ENCODE data around the gene DAPL1.
A peak's percentile ranks its signal among the peaks of the same experiment; 100 is the strongest.
"Not testable (repeated sequence)": the region's sequence is repeated elsewhere in the genome, so short reads cannot be mapped to it uniquely, and the experiment has no call there.

DAPL1 gene

GRCh38 chr2:158823486-158824237 is 28.5 kb downstream of the DAPL1 start:
- peak in 1 of 3 experiments; percentile 7 for DNase-seq

- DNase-seq = no peak
Observed at GRCh38 chr2:158825021-158825420, 29.9 kb downstream of the DAPL1 start.

GRCh38 chr2:158826965-158827364 is 31.8 kb downstream of the DAPL1 start:
- DNase-seq = no peak

DNA sequence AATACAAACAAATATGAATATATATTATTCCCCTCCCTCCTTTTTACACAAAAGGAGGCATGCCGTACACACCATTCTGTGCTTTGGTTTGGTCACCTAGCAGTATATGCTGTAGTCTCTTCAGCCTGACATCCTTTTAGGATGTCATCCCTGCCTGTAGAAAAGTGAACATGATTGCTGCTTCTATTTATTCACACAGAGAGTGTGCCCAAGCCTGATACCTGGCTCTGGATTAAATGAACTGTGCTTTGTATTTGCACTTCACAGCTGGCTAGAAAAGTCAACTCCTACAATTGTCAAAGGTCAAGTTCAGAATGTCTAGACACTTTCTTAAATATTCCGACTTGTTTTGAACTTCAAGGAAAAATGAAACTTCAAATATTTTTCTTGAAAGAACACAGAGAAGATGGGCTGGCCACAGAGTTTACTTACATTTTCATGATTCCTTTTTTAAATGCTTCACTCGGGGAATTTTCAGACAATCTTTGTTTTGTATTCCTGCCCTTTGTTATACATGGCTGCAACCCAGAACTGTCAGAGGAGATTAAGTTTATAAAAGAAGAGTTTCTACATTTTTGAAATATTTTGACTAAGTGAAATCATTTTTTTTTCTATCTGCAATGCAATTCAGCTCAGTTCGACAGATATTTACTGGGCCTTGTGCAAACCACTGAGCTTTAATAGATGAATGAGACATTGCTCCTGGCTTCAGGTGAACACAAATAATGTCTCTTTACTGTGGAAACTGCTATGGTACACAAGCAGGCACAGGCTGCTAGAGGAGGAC is 33.5 kb downstream of the DAPL1 start:
- no peak for DNase-seq

GRCh38 chr2:158829167-158829566 is 34.0 kb downstream of the DAPL1 start:
- DNase-seq = no peak

- DNase-seq = no peak
Observed at GRCh38 chr2:158830201-158830600, 35.1 kb downstream of the DAPL1 start.

GRCh38 chr2:158835431-158835830 is 40.3 kb downstream of the DAPL1 start:
- DNase-seq = no peak

DNA sequence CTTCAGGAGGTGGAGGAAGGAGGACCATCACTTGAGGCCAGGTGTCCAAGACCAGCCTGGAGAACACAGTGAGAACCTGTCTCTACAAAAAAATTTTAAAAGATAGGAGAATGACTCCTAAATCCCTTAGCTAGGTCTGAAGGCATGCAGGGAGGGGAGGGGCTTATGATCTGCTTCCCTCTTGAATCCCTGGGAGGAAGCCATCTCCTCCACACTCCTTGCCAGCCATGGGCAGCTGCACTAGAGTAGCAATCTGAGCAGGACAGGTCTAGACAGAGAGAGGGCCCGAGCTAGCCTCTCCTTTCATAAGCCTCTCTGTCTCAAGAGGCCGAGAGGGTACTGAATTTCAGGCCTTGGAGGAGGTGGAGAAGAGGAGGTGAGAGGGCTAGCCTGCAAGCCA is 42.5 kb downstream of the DAPL1 start:
- DNase-seq = no peak

DNA sequence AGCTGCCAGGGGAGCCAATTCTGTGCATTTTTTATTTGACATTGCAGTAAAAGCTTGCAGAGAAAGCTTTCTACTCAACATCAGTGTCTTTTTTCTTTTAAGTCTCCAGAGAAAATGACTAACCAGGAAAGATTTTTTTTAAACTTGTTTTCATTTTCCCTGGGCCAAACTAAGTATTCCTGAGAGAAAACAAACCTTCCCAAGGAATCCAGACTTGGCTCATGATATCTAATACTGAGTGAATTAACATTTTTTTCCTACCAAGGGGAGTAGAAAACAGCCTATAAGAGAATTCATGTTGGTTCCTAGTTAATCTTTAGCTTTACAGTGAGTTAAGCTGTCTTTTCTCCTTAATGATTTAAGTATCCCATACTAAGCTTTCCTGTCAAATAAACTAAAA is 46.7 kb downstream of the DAPL1 start:
- DNase-seq = no peak

GRCh38 chr2:158845444-158845843 is 50.3 kb downstream of the DAPL1 start:
- DNase-seq = no peak

- peak in 2 of 3 experiments; percentile 3 to 32 for DNase-seq
Observed at GRCh38 chr2:158845859-158846258, 50.7 kb downstream of the DAPL1 start.

GRCh38 chr2:158847526-158847925 is 52.4 kb downstream of the DAPL1 start:
- DNase-seq = not testable (repeated sequence)

DNA sequence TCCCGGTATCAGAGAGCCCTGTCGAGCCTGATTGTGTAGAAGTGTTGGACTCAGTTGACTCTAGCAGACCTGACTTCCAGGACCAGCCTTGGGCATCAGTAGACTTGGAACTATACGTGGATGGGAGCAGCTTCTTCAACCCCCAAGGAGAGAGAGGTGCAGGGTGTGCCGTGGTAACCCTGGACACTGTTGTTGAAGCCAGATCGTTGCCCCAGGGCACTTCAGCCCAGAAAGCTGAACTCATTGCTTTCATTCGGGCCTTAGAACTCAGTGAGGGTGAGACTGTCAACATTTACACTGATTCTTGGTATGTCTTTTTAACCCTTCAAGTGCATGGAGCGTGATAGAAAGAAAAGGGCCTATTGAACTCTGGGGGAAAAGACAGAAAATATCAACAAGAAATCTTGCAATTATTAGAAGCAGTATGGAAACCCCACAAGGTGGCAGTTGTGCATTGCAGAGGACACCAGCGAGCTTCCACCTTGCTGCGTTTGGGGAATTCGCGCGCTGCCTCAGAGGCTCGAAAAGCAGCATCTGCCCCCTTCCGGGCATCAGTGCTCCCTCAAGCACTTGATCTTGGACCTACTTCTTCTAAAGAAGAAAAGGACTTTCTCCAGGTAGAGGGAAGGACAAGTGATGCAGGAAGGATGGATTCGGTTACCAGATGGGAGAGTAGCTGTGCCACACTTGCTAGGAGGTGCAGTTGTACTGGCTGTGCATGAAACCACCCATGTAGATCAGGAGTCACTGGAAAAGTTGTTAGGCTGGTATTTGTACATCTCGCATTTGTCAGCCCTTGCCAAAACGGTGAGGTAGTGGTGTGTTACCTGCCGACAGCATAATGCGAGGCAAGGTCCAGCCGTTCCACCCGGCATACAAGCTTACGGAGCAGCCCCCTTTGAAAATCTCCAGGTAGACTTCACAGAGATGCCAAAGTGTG is 53.2 kb downstream of the DAPL1 start:
- not testable (repeated sequence) for DNase-seq

GRCh38 chr2:158860179-158860578 is 65.1 kb downstream of the DAPL1 start:
- DNase-seq = not testable (repeated sequence)

- not testable (repeated sequence) for DNase-seq
Observed at GRCh38 chr2:158861626-158862025, 66.5 kb downstream of the DAPL1 start.

GRCh38 chr2:158865469-158865868 is 70.4 kb downstream of the DAPL1 start:
- DNase-seq = not testable (repeated sequence)

Measured in NCI-H1417 (cell line).